ENCODE results near the gene OTOG.

DNA sequence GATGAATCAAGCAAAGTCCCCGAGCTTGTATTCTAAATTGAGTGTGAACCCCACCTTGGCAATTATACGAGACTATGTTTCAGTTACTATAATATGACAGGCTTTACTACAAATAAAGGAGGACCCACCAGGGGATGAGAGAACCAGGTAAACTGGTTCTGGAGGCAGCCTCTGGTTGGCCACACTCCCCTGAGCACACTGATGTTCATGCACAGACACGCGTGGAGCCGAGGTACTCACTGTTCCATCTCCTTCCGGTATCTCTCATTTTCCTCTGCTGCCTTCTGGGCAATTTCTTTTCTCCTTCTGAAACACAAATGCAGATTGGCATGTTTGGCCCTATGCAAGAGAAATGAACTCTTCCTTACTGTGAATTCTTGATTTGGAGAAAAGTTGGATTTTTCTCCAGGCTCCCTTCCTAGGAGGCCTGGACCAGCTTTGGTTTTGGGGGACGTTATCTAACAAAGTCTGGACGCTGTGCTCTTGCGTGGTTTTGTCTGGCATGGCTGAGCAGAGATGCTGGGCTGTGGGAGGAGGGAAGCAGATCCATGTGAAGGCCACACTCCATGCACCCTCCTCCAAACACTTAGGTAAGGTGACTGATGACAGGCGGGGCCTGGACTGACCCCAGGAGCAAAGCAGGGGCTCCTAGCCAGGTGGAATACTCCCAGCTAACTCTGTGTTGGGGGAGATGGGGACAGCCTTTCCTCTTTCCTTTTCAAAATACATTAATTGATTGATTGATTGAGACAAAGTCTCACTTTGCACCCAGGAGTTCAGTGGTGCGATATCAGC is 25.8 kb upstream of the OTOG start:
- TF ChIP-seq, protein P1, sequence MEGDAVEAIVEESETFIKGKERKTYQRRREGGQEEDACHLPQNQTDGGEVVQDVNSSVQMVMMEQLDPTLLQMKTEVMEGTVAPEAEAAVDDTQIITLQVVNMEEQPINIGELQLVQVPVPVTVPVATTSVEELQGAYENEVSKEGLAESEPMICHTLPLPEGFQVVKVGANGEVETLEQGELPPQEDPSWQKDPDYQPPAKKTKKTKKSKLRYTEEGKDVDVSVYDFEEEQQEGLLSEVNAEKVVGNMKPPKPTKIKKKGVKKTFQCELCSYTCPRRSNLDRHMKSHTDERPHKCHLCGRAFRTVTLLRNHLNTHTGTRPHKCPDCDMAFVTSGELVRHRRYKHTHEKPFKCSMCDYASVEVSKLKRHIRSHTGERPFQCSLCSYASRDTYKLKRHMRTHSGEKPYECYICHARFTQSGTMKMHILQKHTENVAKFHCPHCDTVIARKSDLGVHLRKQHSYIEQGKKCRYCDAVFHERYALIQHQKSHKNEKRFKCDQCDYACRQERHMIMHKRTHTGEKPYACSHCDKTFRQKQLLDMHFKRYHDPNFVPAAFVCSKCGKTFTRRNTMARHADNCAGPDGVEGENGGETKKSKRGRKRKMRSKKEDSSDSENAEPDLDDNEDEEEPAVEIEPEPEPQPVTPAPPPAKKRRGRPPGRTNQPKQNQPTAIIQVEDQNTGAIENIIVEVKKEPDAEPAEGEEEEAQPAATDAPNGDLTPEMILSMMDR (IDR thresholded peaks at IDR 0.05; ENCODE audit: borderline replicate concordance, extremely low read depth, low read length, poor library complexity, severe bottlenecking): no peak
- no peak for TF ChIP-seq EZH2 (IDR thresholded peaks at IDR 0.05; ENCODE audit: borderline replicate concordance, low read depth, low read length, severe bottlenecking)
